KMS-11 (cell line): ENCODE data around the gene SNAPIN.

Experiments used
- H2AFZ ChIP-seq: fragments of 200-600 bp; sonication (generic); 2 replicates; pipeline ENCODE4 v1.6.1; 2016; ENCODE audit warnings: antibody characterized with exemption, mixed run types, low read depth
- H3K27ac ChIP-seq: fragments of 200-600 bp; sonication (generic); 2 replicates; pipeline ENCODE4 v1.6.1; 2016; ENCODE audit warnings: mild to moderate bottlenecking, mixed run types
- H3K27me3 ChIP-seq: fragments of 200-600 bp; sonication (generic); 2 replicates; pipeline ENCODE4 v1.6.1; 2017; ENCODE audit warnings: mild to moderate bottlenecking, low read depth, mixed run types, moderate library complexity; ENCODE audit not compliant: insufficient read depth
- H3K36me3 ChIP-seq: fragments of 200-600 bp; sonication (generic); 2 replicates; pipeline ENCODE4 v1.6.1; 2017; ENCODE audit warnings: mild to moderate bottlenecking, mixed run types; ENCODE audit not compliant: insufficient read depth
- H3K4me1 ChIP-seq: fragments of 200-600 bp; sonication (generic); 2 replicates; pipeline ENCODE4 v1.6.1; 2016; ENCODE audit warnings: mild to moderate bottlenecking, low read depth, mixed run types; ENCODE audit not compliant: poor library complexity, severe bottlenecking
- H3K4me2 ChIP-seq: fragments of 200-600 bp; sonication (generic); 2 replicates; pipeline ENCODE4 v1.7.0; 2016; ENCODE audit warnings: mild to moderate bottlenecking, mixed run types
- H3K4me3 ChIP-seq: fragments of 200-600 bp; sonication (generic); IDR thresholded peaks from 2 replicates; pipeline ENCODE4 v1.6.1; 2017; ENCODE audit warnings: low read depth, low read length, mixed read lengths; ENCODE audit not compliant: insufficient read depth
- H3K79me2 ChIP-seq: fragments of 200-600 bp; sonication (generic); 2 replicates; pipeline ENCODE4 v1.6.1; 2016; ENCODE audit warnings: low read depth, mixed run types; ENCODE audit not compliant: insufficient read depth
- H3K9ac ChIP-seq: fragments of 200-600 bp; sonication (generic); 2 replicates; pipeline ENCODE4 v1.6.1; 2016; ENCODE audit warnings: mild to moderate bottlenecking, mixed run types
- H4K20me1 ChIP-seq: fragments of 200-600 bp; sonication (generic); 2 replicates; pipeline ENCODE4 v1.6.1; 2016; ENCODE audit warnings: mild to moderate bottlenecking, mixed run types; ENCODE audit not compliant: insufficient read depth
- TF ChIP-seq, protein P1 (sequence below): fragments of 200-600 bp; sonication (generic); conservative IDR thresholded peaks from 2 replicates; pipeline ENCODE4 v1.6.1; 2017; ENCODE audit warnings: low read depth, mild to moderate bottlenecking, antibody characterized with exemption, low read length, moderate library complexity, mixed read lengths

Gene SNAPIN

DNA sequence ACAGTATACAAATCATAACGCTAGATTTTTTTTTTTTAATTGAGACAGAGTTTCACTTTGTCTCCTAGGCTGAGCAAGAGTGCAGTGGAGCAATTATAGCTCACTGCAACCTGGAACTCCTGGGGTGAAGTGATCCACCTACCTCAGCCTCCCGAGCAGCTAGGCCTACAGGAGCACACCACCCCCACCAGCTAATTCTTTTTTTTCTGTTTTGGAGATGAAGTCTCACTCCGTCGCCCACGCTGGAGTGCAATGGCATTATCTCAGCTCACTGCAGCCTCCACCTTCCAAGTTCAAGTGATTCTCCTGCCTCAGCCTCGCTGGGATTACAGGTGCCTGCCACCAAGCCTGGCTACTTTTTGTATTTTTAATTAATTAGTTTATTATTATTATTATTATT is 41.3 kb downstream of the SNAPIN start:
- Histone ChIP-seq H3K36me3 (no peaks in the 10 kb centered on the region), H3K27ac (no peak overlapping the region), H3K4me3 (no peak overlapping the region), H3K4me1 (no peaks in the 10 kb centered on the region), H3K4me2 (no peak overlapping the region), H2AFZ (no peak overlapping the region), H3K9ac (no peak overlapping the region), H3K79me2 (no peaks in the 10 kb centered on the region), H4K20me1 (no peaks in the 10 kb centered on the region), H3K27me3 (no peaks in the 10 kb centered on the region)
- TF ChIP-seq, protein P1, sequence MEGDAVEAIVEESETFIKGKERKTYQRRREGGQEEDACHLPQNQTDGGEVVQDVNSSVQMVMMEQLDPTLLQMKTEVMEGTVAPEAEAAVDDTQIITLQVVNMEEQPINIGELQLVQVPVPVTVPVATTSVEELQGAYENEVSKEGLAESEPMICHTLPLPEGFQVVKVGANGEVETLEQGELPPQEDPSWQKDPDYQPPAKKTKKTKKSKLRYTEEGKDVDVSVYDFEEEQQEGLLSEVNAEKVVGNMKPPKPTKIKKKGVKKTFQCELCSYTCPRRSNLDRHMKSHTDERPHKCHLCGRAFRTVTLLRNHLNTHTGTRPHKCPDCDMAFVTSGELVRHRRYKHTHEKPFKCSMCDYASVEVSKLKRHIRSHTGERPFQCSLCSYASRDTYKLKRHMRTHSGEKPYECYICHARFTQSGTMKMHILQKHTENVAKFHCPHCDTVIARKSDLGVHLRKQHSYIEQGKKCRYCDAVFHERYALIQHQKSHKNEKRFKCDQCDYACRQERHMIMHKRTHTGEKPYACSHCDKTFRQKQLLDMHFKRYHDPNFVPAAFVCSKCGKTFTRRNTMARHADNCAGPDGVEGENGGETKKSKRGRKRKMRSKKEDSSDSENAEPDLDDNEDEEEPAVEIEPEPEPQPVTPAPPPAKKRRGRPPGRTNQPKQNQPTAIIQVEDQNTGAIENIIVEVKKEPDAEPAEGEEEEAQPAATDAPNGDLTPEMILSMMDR = no peak

DNA sequence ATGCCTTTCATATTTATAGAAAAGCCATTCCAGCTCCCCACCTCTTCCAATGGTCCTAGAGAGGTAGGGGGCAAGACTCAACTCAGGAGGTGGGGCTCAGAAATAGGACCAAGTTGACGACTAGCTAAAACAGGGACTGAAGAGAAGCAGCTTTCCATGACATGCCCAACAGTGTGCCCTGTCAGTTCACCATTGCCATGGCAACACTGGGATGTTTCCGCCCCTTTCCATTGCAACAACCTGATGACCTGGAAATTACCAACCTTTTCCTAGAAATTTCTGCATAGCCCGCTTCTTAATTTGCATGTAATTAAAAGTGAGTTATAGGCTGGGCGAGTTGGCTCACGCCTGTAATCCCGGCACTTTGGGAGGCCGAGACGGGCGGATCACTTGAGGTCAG is 47.0 kb downstream of the SNAPIN start:
- Histone ChIP-seq H3K4me1 (peaks cover 6% of the 10 kb centered on the region), H3K36me3 (no peaks in the 10 kb centered on the region), H3K9ac (no peak overlapping the region), H3K4me3 (no peak overlapping the region), H4K20me1 (no peaks in the 10 kb centered on the region), H3K27ac (no peak overlapping the region), H3K27me3 (no peaks in the 10 kb centered on the region; the same call in 1 of the 2 replicates), H3K4me2 (no peak overlapping the region), H3K79me2 (no peaks in the 10 kb centered on the region), H2AFZ (no peak overlapping the region)
- TF ChIP-seq, protein P1 = no peak

DNA sequence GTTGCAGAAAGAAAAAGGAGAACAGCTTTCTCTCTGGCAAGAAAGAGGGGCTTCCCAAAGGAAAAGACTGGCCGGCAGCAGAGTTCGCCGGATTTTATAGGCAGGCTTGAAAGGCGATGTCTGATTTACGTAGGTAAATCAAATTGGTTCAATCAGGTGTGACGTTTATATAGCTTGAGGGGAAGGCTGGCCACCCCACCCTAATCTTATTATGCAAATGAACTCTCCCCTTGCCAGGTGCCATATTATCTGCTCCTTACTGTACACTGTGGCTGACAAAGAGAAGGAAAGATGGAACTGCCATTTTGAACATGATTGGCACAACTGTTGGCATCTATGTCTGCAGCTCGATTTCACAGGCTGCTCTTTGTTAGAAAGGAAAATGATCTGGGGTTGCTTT is 52.5 kb downstream of the SNAPIN start:
- Histone ChIP-seq H3K36me3 (no peaks in the 10 kb centered on the region), H3K27me3 (no peaks in the 10 kb centered on the region; the same call in 1 of the 2 replicates), H3K4me3 (no peak overlapping the region), H2AFZ (no peak overlapping the region), H4K20me1 (no peaks in the 10 kb centered on the region), H3K27ac (no peak overlapping the region), H3K79me2 (no peaks in the 10 kb centered on the region), H3K9ac (no peak overlapping the region), H3K4me1 (peaks cover 6% of the 10 kb centered on the region), H3K4me2 (no peak overlapping the region)
- TF ChIP-seq, protein P1 = no peak
